A673 (cell line): Measurements from ENCODE around the gene ZNF35.
"Not testable (repeated sequence)": the region's sequence is repeated elsewhere in the genome, so short reads cannot be mapped to it uniquely, and the experiment has no call there.

Source experiments
- CTCF ChIP-seq: fragments of 300-800, 200-600 bp; sonication (generic); conservative IDR thresholded peaks from 2 replicates; pipeline ENCODE4 v1.5.1; 2017; ENCODE audit warnings: low read depth, mild to moderate bottlenecking, antibody characterized with exemption, low read length, moderate library complexity, mixed read lengths
- EZH2 ChIP-seq: fragments of 200-600 bp; sonication (generic); IDR thresholded peaks from 2 replicates; pipeline ENCODE4 v1.6.1; 2017; ENCODE audit warnings: borderline replicate concordance, low read depth, mild to moderate bottlenecking, mixed read lengths, antibody characterized with exemption, low read length; ENCODE audit not compliant: poor library complexity, severe bottlenecking

- TF ChIP-seq CTCF, EZH2: not testable (repeated sequence)
Observed at GRCh38 chr3:44673466-44673865, 24.9 kb downstream of the ZNF35 start.
